B cell (primary cell): ENCODE data around the gene C1orf105. TPM values are rescaled to one million over a fixed set of nuclear protein-coding genes. Genes with fewer than 3 reads are reported as not detected.

Experiments used
- ATAC-seq: fragments of 200-7000 bp; cut with Tn5 transposase; one replicate; pipeline ENCODE4 v1.10.0; 2021; ENCODE audit warnings: low read depth, mild to moderate bottlenecking, moderate number of reproducible peaks, moderate library complexity
- CTCF ChIA-PET: fragments of 350-600 bp; sonication (Branson Sonifier 250); formaldehyde crosslinking; loops from one replicate; lab custom pipeline; 2021; ENCODE audit warnings: antibody characterized with exemption, inconsistent platforms; lab: Charles Lee
- POLR2A ChIA-PET: fragments of 350-600 bp; sonication (Branson Sonifier 250); formaldehyde crosslinking; loops from one replicate; lab custom pipeline; 2021; ENCODE audit warnings: antibody characterized with exemption; lab: Charles Lee
- DNase-seq: peaks from one replicate; pipeline ENCODE4 v3.0.0; 2013
- H2AFZ ChIP-seq: 2 replicates; pipeline ENCODE4 v1.6.1; 2012; ENCODE audit warnings: mild to moderate bottlenecking, low read depth, low read length; ENCODE audit not compliant: insufficient read depth, poor library complexity, severe bottlenecking
- H3K27ac ChIP-seq, 2 donors: 1 replicate in 1 of 2; 2 replicates in 1 of 2; pipeline ENCODE4 v1.5.1; 2012 to 2013; ENCODE audit warnings: low read length in 2 of 2, mild to moderate bottlenecking in 2 of 2, moderate library complexity in 1 of 2
- H3K27me3 ChIP-seq, 4 experiments: fragments of 200-600 bp in 1 of 4; sonication (generic) in 1 of 4; replicated peaks in 1 of 4; 1 replicate in 2 of 4; 2 replicates in 2 of 4; pipeline versions ENCODE4 v1.6.1 to v1.7.0; 2013 to 2016; ENCODE audit warnings: low read length in 3 of 4, mild to moderate bottlenecking in 2 of 4, mixed read lengths in 1 of 4, moderate library complexity in 1 of 4; ENCODE audit not compliant: insufficient read depth in 4 of 4, control insufficient read depth in 3 of 4; ENCODE audit errors: control extremely low read depth in 1 of 4
- H3K36me3 ChIP-seq, 2 experiments: replicated peaks in 1 of 2; 1 replicate in 1 of 2; 2 replicates in 1 of 2; pipeline versions ENCODE4 v1.6.1 to v1.7.1; 2013; ENCODE audit warnings: low read length in 1 of 2; ENCODE audit not compliant: insufficient read depth in 2 of 2, control insufficient read depth in 1 of 2; ENCODE audit errors: control extremely low read depth in 1 of 2, extremely low read depth in 1 of 2
- H3K4me1 ChIP-seq, 2 donors: fragments of 200-600 bp in 1 of 2; sonication (generic) in 1 of 2; 1 replicate in 1 of 2; 2 replicates in 1 of 2; pipeline versions ENCODE4 v1.5.1 to v1.6.1; 2013 to 2017; ENCODE audit warnings: low read length in 2 of 2; ENCODE audit not compliant: control insufficient read depth in 2 of 2, insufficient read depth in 2 of 2
- H3K4me2 ChIP-seq: replicated peaks from 2 replicates; pipeline ENCODE3; 2012; ENCODE audit warnings: mild to moderate bottlenecking, low read depth, low read length; ENCODE audit not compliant: poor library complexity, severe bottlenecking
- H3K4me3 ChIP-seq, 5 experiments: fragments of 200-600 bp in 1 of 5; sonication (generic) in 1 of 5; 1 replicate in 3 of 5; 2 replicates in 2 of 5; pipeline versions ENCODE4 v1.5.1 to v1.7.0; 2011 to 2016; ENCODE audit warnings: low read length in 4 of 5, mild to moderate bottlenecking in 4 of 5, low read depth in 2 of 5, control low read depth in 1 of 5, moderate library complexity in 1 of 5; ENCODE audit not compliant: insufficient read depth in 1 of 5; ENCODE audit errors: control extremely low read depth in 1 of 5, extremely low read depth in 1 of 5
- H3K79me2 ChIP-seq: fragments of 200-600 bp; sonication (generic); one replicate; pipeline ENCODE4 v1.6.0; 2016; ENCODE audit warnings: low read length; ENCODE audit not compliant: control insufficient read depth, insufficient read depth
- H3K9ac ChIP-seq: fragments of 200-600 bp; sonication (generic); 2 replicates; pipeline ENCODE4 v1.6.1; 2017; ENCODE audit warnings: mild to moderate bottlenecking, low read length, moderate library complexity
- H3K9me3 ChIP-seq, 3 donors: one replicate each; pipeline versions ENCODE4 v1.6.1 to v1.7.1; 2013; ENCODE audit warnings: low read length in 2 of 3; ENCODE audit not compliant: control insufficient read depth in 2 of 3, insufficient read depth in 1 of 3; ENCODE audit errors: control extremely low read depth in 1 of 3
- H4K20me1 ChIP-seq: 2 replicates; pipeline ENCODE4 v1.6.0; 2012; ENCODE audit warnings: mild to moderate bottlenecking, low read length; ENCODE audit not compliant: insufficient read depth, control insufficient read depth, poor library complexity, severe bottlenecking
- H3K27ac Mint-ChIP-seq: one replicate; pipeline ENCODE4 v1.8.0; 2021; ENCODE audit warnings: mixed read lengths
- H3K27me3 Mint-ChIP-seq: one replicate; pipeline ENCODE4 v1.8.0; 2021; ENCODE audit warnings: mixed read lengths
- H3K4me1 Mint-ChIP-seq: one replicate; pipeline ENCODE4 v1.8.0; 2021; ENCODE audit warnings: mixed read lengths
- H3K4me3 Mint-ChIP-seq: one replicate; pipeline ENCODE4 v1.8.0; 2021; ENCODE audit warnings: mixed read lengths
- H3K9me3 Mint-ChIP-seq: one replicate; pipeline ENCODE4 v1.8.0; 2022; ENCODE audit warnings: mixed read lengths; ENCODE audit not compliant: insufficient read depth
- EZH2 ChIP-seq: IDR thresholded peaks from 2 replicates; pipeline ENCODE4 v1.6.1; 2012; ENCODE audit warnings: borderline replicate concordance, low read depth, mild to moderate bottlenecking, moderate library complexity, low read length; ENCODE audit not compliant: insufficient read depth, poor library complexity, severe bottlenecking
- WGBS: methylation state at CpG from one replicate; pipeline ENCODE4 v1.1.5; 2013; ENCODE audit warnings: missing lambda C conversion rate; ENCODE audit not compliant: insufficient coverage; 5-methylcytosine and 5-hydroxymethylcytosine counted together
- intact Hi-C: fragments of 100-400 bp; cut with micrococcal nuclease; formaldehyde crosslinking; loops from one replicate; pipeline ENCODE4 v1.10.0; 2022
- polyA plus RNA-seq: library from polyadenylated mRNA; depleted of rRNA; stranded (reverse); fragments of >200 nt; gene quantifications from 2 replicates; pipeline ENCODE4 v1.2.3, GENCODE V29; 2012
- total RNA-seq, 2 donors: library from RNA; stranded (reverse); fragments of 120-200 nt in 1 of 2; gene quantifications; 1 replicate in 1 of 2; 2 replicates in 1 of 2; pipeline versions ENCODE4 v1.2.3 to v1.2.4, GENCODE V29; 2013 to 2022
- TF ChIP-seq, protein P1 (sequence below): fragments of 200-600 bp; IDR thresholded peaks from one replicate; pipeline ENCODE4 v1.8.0; 2022; ENCODE audit warnings: antibody characterized with exemption, mild to moderate bottlenecking

C1orf105 gene
- total and polyA plus RNA-seq, 2 donors (not counting 1 experiment from before 2014, with no cell fraction given): not detected

- Histone ChIP-seq H3K9ac (no peak overlapping the region), H4K20me1 (no peaks in the 10 kb centered on the region), H3K9me3 (no peaks in the 10 kb centered on the region), H3K4me2 (no peak overlapping the region), H3K36me3 (no peaks in the 10 kb centered on the region), H3K4me1 (no peaks in the 10 kb centered on the region), H3K27me3 (no peaks in the 10 kb centered on the region), H3K79me2 (no peaks in the 10 kb centered on the region), H3K4me3 (no peak overlapping the region), H3K27ac (no peak overlapping the region), H2AFZ (no peak overlapping the region)
- Mint-ChIP-seq H3K4me1 (no peaks in the 10 kb centered on the region), H3K9me3 (no peaks in the 10 kb centered on the region), H3K27me3 (peaks cover 17% of the 10 kb centered on the region), H3K4me3 (no peak overlapping the region), H3K27ac (no peak overlapping the region)
- TF ChIP-seq, protein P1, sequence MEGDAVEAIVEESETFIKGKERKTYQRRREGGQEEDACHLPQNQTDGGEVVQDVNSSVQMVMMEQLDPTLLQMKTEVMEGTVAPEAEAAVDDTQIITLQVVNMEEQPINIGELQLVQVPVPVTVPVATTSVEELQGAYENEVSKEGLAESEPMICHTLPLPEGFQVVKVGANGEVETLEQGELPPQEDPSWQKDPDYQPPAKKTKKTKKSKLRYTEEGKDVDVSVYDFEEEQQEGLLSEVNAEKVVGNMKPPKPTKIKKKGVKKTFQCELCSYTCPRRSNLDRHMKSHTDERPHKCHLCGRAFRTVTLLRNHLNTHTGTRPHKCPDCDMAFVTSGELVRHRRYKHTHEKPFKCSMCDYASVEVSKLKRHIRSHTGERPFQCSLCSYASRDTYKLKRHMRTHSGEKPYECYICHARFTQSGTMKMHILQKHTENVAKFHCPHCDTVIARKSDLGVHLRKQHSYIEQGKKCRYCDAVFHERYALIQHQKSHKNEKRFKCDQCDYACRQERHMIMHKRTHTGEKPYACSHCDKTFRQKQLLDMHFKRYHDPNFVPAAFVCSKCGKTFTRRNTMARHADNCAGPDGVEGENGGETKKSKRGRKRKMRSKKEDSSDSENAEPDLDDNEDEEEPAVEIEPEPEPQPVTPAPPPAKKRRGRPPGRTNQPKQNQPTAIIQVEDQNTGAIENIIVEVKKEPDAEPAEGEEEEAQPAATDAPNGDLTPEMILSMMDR: no peak
- TF ChIP-seq EZH2: no peak
- intact Hi-C loops: no loop called here
- WGBS: no CpG with 5 or more reads among the region's 1 CpG
- CTCF ChIA-PET: no interaction called here
- POLR2A ChIA-PET: no interaction called here
- no peak for DNase-seq
- ATAC-seq: no peak
Observed at GRCh38 chr1:172482044-172482443, 61.6 kb downstream of the C1orf105 start.

- ATAC-seq (no peak), DNase-seq (no peak)
- Mint-ChIP-seq H3K27me3 (peaks cover 25% of the 10 kb centered on the region), H3K9me3 (no peaks in the 10 kb centered on the region), H3K4me1 (no peaks in the 10 kb centered on the region), H3K27ac (no peak overlapping the region), H3K4me3 (no peak overlapping the region)
- Histone ChIP-seq H3K27me3 (no peaks in the 10 kb centered on the region), H3K27ac (no peak overlapping the region), H2AFZ (no peak overlapping the region), H3K4me1 (no peaks in the 10 kb centered on the region), H4K20me1 (no peaks in the 10 kb centered on the region), H3K4me2 (no peak overlapping the region), H3K9me3 (no peaks in the 10 kb centered on the region), H3K79me2 (no peaks in the 10 kb centered on the region), H3K9ac (no peak overlapping the region), H3K4me3 (no peak overlapping the region), H3K36me3 (no peaks in the 10 kb centered on the region)
- ChIA-PET POLR2A (no interaction called here), CTCF (no interaction called here)
- TF ChIP-seq, protein P1: no peak
- no peak for TF ChIP-seq EZH2
- intact Hi-C loops: no loop called here
Observed at GRCh38 chr1:172483448-172483847, 63.0 kb downstream of the C1orf105 start.
